Omental fat pad (tissue), 4 donors: ENCODE data around the gene ACTR1A. TPM values are rescaled to one million over a fixed set of nuclear protein-coding genes. Genes with fewer than 3 reads are reported as not detected.

Source experiments
- ATAC-seq: fragments of 150-250 bp; one replicate; pipeline ENCODE4 v1.9.1; 2016; ENCODE audit warnings: mild to moderate bottlenecking, moderate library complexity; ENCODE audit not compliant: low FRiP score
- DNase-seq: peaks from one replicate; pipeline ENCODE4 v3.0.0-alpha.2; 2019; ENCODE audit warnings: low spot score
- small RNA-seq: library from RNA; depleted of rRNA; stranded (forward); fragments of <200 nt; gene quantifications from one replicate; pipeline ENCODE3, GENCODE V24; 2016
- total RNA-seq, 4 donors: library from RNA; depleted of rRNA; stranded (reverse); fragments of >200 nt; gene quantifications; one replicate each; pipeline ENCODE4 v1.1.0, GENCODE V29; 2016
- TF ChIP-seq, protein P1 (sequence below), 3 donors: fragments of 450-650 bp; IDR thresholded peaks; one replicate each; pipeline ENCODE4 v1.5.1; 2016 to 2017; ENCODE audit warnings: antibody characterized with exemption in 3 of 3, mild to moderate bottlenecking in 3 of 3, moderate library complexity in 2 of 3

ACTR1A gene
- total RNA-seq, 4 donors from 2014 or later: 81.8 to 117 (median 113) TPM

DNA sequence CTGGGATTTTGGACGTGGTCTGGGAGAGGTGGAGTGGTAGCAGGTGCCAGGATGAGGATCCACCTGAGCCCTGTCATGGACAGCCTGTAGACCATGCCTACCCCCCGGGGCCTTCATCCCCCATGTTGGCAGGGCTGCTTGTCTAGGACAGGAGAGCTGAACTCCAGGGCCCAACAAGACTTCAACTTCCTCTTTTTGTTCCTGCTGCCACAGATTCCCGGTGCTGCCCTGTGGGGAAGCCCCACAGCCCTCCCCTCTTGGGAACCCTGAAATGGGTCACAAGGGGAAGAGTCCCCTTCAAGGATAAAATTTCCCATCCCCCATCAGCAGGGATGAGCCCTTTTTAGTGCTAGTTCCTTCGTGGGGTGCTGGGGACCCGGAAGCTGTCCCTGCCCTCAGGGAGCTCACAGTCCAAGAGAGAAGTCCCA lies 68.9 kb downstream of the ACTR1A start:
- ATAC-seq: no peak
- TF ChIP-seq, protein P1, sequence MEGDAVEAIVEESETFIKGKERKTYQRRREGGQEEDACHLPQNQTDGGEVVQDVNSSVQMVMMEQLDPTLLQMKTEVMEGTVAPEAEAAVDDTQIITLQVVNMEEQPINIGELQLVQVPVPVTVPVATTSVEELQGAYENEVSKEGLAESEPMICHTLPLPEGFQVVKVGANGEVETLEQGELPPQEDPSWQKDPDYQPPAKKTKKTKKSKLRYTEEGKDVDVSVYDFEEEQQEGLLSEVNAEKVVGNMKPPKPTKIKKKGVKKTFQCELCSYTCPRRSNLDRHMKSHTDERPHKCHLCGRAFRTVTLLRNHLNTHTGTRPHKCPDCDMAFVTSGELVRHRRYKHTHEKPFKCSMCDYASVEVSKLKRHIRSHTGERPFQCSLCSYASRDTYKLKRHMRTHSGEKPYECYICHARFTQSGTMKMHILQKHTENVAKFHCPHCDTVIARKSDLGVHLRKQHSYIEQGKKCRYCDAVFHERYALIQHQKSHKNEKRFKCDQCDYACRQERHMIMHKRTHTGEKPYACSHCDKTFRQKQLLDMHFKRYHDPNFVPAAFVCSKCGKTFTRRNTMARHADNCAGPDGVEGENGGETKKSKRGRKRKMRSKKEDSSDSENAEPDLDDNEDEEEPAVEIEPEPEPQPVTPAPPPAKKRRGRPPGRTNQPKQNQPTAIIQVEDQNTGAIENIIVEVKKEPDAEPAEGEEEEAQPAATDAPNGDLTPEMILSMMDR (IDR thresholded peaks at IDR 0.05): no peak
- DNase-seq: no peak

DNA sequence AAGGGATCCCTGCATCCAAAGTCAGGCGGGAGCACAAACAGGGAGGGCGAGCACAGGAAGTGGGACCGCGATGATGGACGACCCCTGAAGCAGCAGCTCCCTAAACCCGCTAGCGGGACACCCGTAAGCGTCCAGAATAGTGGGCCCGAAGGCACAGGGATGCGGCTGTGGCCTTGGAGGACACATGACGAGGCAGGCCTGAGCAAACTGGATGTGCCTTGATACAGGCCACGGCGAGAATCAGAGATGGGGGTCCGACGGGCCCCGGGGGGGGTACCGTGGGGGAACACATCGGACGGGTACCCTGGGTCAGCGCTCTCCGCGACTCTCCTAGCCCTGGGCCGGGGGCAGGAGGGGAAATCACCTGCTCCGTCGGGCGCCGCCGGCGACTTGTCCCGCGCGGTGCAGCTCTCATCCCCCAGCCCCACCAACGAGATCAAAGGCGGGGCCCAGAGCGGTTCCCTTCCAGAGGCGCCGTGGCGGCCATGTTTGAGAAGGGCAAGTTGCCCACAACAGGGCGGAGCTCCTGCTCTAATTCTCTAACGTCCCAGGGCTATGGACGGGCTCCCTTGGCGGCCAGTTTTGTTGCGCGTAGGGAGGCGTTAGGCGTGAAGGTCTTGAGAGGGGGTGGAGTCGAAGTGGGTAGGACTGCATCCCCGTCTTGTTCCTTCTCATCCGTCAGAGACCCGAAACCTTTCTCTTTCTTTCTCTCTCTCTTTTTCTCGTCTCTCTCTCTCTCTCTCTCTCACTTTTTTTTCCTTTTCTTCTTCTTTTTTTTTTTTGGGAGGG lies 70.2 kb downstream of the ACTR1A start, which contains the start of gene CUEDC2:
TSS of gene CUEDC2 (minus strand) at position 413 of the 789 bp plus-strand sequence. CDS start 7,386 bp downstream, outside the sequence.
- TF ChIP-seq, protein P1 (IDR thresholded peaks at IDR 0.05): no peak
- DNase-seq (peak; percentile 92), ATAC-seq (peak; percentile 88)

DNA sequence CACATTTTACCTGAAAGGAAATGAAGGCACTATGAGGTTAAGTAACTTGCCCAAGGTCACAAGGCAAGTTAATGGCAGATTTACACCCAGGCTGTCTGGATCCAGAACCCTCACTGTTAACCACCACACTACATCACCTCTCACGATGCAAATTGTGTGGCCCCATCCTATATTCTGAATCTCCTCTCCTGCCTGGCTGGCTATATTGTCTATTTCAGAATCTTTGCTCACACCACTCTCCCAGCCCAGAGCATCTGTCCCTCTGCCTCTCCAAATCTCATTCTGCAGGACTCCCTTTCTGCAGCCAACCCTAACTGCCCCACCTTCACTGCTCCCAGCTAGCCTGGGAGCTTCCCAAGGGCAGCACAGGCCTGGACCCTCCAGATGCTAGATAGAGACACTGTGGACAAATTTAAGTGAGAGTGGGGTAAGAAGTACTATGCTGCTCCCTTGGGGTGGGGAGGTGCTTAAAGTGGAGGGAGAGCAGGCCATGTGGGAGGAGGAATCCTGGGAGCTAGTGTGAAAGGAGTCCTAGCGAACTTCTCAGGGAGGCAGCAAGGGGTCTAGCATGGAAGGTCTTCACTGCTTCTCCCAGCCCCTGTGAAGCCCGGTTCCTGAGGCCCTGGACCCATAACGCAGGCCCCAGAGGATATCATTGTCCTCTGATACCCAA lies 70.9 kb downstream of the ACTR1A start:
- ATAC-seq (no peak), DNase-seq (no peak)
- TF ChIP-seq, protein P1 (IDR thresholded peaks at IDR 0.05): no peak

DNA sequence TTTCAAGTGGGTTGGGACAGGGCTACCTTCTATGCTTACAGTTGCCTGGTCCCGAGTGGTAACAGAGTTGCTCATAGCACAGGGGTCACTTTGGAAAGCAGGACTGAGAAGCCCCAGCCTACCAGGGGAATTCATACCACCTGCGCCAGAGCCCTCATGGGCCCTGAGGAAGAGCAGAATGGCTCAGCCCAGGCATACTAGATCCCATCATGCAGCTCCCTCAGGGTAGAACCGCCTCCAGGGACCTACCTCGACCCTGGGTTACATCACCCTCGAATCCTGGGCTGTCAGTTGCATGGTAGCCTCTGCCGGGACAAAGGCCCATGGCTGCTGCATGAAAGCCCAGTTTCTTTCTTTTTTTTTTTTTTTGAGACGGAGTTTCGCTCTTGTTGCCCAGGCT lies 73.0 kb downstream of the ACTR1A start:
- no peak for ATAC-seq
- TF ChIP-seq, protein P1 (IDR thresholded peaks at IDR 0.05): no peak
- no peak for DNase-seq

Small RNA genes lying within 50 kb of the gene (small RNA-seq; reads per million reads assigned to genes)
- gene MIR146B: 11,748 reads per million, percentile 100 among the genes with 10 or more reads in this experiment

Other genes starting within 250 kb of the ACTR1A start
- 10 to 100 TPM; 13.7 to 54.4 (median 28.8) TPM for gene NFKB2, start 107.0 kb downstream of the ACTR1A start, total RNA-seq
- gene PSD, start 83.9 kb downstream of the ACTR1A start, total RNA-seq: 1 to 10 TPM in 2 of 4 donors, under 1 TPM in 1, not detected in 1; 0.44 to 1.6 (median 1.1) TPM
- 10 to 100 TPM; 11.7 to 16.8 (median 15.0) TPM for gene FBXL15, start 81.9 kb downstream of the ACTR1A start, total RNA-seq
- 10 to 100 TPM; 41.1 to 51.6 (median 47.2) TPM for gene CUEDC2, start 70.1 kb downstream of the ACTR1A start, total RNA-seq
- gene C10orf95, start 51.2 kb downstream of the ACTR1A start, total RNA-seq: under 1 TPM in 1 of 4 donors, not detected in 3; 0.84 TPM
- gene SUFU, start 1.3 kb upstream of the ACTR1A start, total RNA-seq: 10 to 100 TPM in 1 of 4 donors, 1 to 10 TPM in 3; 3.7 to 10.1 (median 7.1) TPM
- 100 to 1,000 TPM in 3 of 4 donors, 10 to 100 TPM in 1; 58.2 to 121 (median 103) TPM for gene TRIM8, start 141.8 kb upstream of the ACTR1A start, total RNA-seq
- 1 to 10 TPM; 2.8 to 6.1 (median 3.9) TPM for gene ARL3, start 211.7 kb upstream of the ACTR1A start, total RNA-seq
- 1 to 10 TPM; 4.3 to 7.9 (median 5.0) TPM for gene SFXN2, start 211.9 kb upstream of the ACTR1A start, total RNA-seq
- gene WBP1L, start 241.2 kb upstream of the ACTR1A start, total RNA-seq: 100 to 1,000 TPM; 106 to 214 (median 165) TPM